MCF 10A (cell line): ENCODE results near the gene REEP6. TPM values are rescaled to one million over a fixed set of nuclear protein-coding genes. Genes with fewer than 3 reads are reported as not detected.

ENCODE experiments used
- BruUV-seq: library from RNA; stranded (reverse); fragments of 400-500 nt; replicated peaks from 2 replicates; lab custom pipeline; 2021; lab: Mats Ljungman, UMichigan
- CTCF ChIA-PET: fragments of 300-600 bp; sonication (Branson Sonifier 250); formaldehyde crosslinking; extraction: SDS; loops from one replicate; lab custom pipeline; 2021; ENCODE audit warnings: antibody characterized with exemption, inconsistent platforms; lab: Yijun Ruan, JAX
- POLR2A ChIA-PET: fragments of 300-600, 350-650 bp; sonication (Branson Sonifier 250); formaldehyde crosslinking; extraction: SDS; loops from one replicate; lab custom pipeline; 2020; ENCODE audit warnings: antibody characterized with exemption, inconsistent platforms; lab: Yijun Ruan, JAX
- DNase-seq: peaks from one replicate; pipeline ENCODE4 v3.0.0-alpha.2; 2018; ENCODE audit not compliant: unreplicated experiment
- H3K27ac Mint-ChIP-seq: one replicate; pipeline ENCODE4 v1.8.0; 2022; ENCODE audit warnings: mild to moderate bottlenecking, low read depth, mixed read lengths; ENCODE audit not compliant: unreplicated experiment
- H3K27me3 Mint-ChIP-seq: one replicate; pipeline ENCODE4 v1.8.0; 2022; ENCODE audit warnings: mixed read lengths; ENCODE audit not compliant: insufficient read depth, unreplicated experiment
- H3K36me3 Mint-ChIP-seq: one replicate; pipeline ENCODE4 v1.8.0; 2022; ENCODE audit warnings: mild to moderate bottlenecking, moderate library complexity, mixed read lengths; ENCODE audit not compliant: insufficient read depth, unreplicated experiment
- H3K4me1 Mint-ChIP-seq: one replicate; pipeline ENCODE4 v1.8.0; 2022; ENCODE audit warnings: mixed read lengths; ENCODE audit not compliant: insufficient read depth, unreplicated experiment
- H3K4me3 Mint-ChIP-seq: one replicate; pipeline ENCODE4 v1.8.0; 2022; ENCODE audit warnings: mild to moderate bottlenecking, moderate library complexity, mixed read lengths; ENCODE audit not compliant: unreplicated experiment
- H3K9me3 Mint-ChIP-seq: one replicate; pipeline ENCODE4 v1.8.0; 2022; ENCODE audit warnings: mixed read lengths; ENCODE audit not compliant: unreplicated experiment
- intact Hi-C: fragments of 100-400 bp; cut with micrococcal nuclease; formaldehyde crosslinking; loops from 2 replicates; pipeline ENCODE4 v1.14.1; 2022
- total RNA-seq: library from RNA; stranded (reverse); gene quantifications from 2 replicates; pipeline ENCODE4 v1.2.3, GENCODE V29; 2022
- TF ChIP-seq, protein P1 (sequence below): fragments of 200-600 bp; IDR thresholded peaks from one replicate; pipeline ENCODE4 v1.8.0; 2022; ENCODE audit warnings: antibody characterized with exemption, mild to moderate bottlenecking; ENCODE audit not compliant: unreplicated experiment

Gene REEP6
- total RNA-seq, 1 experiment from 2014 or later, result 3.8 TPM

DNA sequence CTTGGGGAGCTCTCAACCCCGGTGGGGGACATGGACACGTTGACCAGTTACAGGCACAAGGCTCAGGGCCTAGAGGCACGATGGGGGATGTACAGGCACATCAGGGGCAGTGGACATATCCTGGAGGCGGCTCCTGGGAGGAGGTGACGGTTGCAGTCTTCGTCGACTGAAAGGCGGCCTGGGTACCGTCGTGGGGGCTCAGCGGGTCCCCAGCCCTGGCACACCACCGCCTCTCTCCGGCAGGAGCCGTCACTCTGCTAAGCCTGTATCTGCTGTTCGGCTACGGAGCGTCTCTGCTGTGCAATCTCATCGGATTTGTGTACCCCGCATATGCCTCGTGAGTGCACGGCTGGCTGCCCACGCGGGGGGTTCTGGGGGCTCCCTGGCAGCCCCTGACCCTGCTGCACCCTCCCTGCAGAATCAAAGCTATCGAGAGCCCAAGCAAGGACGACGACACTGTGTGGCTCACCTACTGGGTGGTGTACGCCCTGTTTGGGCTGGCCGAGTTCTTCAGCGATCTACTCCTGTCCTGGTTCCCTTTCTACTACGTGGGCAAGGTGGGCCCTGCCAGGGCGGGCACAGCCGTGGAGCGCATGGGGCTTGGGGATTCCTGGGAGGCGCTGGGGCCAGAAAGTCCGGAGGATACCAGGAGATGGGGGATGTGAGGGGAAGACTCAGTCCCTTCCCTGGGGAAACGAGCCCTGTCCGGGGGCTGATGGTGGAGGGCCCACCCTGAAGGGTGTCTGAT lies 4.2 kb downstream of the REEP6 start:
- POLR2A ChIA-PET, result no interaction called here
- no peaks in the 10 kb centered on the region for H3K9me3 Mint-ChIP-seq
- intact Hi-C loops, result no loop called here
- H3K36me3 Mint-ChIP-seq, result no peaks in the 10 kb centered on the region
- H3K27ac Mint-ChIP-seq, result no peak overlapping the region
- BruUV-seq, result no TSS peak
- CTCF ChIA-PET, result no interaction called here
- no peak for DNase-seq
- H3K4me3 Mint-ChIP-seq, result no peak overlapping the region
- peaks cover 7% of the 10 kb centered on the region for H3K4me1 Mint-ChIP-seq
- no peaks in the 10 kb centered on the region for H3K27me3 Mint-ChIP-seq
- TF ChIP-seq, protein P1, sequence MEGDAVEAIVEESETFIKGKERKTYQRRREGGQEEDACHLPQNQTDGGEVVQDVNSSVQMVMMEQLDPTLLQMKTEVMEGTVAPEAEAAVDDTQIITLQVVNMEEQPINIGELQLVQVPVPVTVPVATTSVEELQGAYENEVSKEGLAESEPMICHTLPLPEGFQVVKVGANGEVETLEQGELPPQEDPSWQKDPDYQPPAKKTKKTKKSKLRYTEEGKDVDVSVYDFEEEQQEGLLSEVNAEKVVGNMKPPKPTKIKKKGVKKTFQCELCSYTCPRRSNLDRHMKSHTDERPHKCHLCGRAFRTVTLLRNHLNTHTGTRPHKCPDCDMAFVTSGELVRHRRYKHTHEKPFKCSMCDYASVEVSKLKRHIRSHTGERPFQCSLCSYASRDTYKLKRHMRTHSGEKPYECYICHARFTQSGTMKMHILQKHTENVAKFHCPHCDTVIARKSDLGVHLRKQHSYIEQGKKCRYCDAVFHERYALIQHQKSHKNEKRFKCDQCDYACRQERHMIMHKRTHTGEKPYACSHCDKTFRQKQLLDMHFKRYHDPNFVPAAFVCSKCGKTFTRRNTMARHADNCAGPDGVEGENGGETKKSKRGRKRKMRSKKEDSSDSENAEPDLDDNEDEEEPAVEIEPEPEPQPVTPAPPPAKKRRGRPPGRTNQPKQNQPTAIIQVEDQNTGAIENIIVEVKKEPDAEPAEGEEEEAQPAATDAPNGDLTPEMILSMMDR, result no peak

DNA sequence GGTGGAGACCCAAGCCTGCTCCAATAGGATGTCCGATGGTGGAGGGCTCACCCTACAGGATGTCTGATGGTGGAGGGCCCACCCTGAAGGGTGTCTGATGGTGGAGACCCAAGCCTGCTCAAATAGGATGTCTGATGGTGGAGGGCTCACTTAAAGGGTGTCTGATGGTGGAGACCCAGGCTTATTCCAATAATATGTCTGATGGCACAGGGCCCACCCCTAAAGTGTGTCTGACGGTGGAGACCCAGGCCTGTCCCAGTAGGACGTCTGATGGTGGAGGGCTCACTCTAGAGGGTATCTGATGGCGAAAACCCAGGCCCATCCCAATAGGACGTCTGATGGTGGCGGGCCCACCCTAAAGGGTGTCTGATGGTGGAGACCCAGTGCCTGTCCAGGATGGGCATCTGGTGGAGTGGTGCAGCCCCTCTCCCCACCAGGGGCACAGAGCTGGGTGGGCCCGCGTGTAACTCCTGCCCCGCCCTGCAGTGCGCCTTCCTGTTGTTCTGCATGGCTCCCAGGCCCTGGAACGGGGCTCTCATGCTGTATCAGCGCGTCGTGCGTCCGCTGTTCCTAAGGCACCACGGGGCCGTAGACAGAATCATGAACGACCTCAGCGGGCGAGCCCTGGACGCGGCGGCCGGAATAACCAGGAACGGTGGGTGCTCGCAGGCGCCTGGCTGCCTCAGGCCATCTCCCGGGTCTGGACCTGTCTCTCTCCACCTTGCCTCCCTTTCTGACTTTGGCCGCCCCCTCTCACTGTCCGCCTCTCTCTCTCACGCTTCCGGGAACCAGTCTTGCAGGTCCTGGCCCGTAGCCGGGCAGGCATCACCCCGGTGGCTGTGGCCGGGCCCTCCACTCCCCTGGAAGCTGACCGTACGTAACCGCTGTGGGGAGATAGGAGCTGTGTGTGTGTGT lies 5.1 kb downstream of the REEP6 start:
- Mint-ChIP-seq H3K27ac (no peak overlapping the region), H3K36me3 (no peaks in the 10 kb centered on the region), H3K27me3 (no peaks in the 10 kb centered on the region), H3K4me1 (peaks cover 7% of the 10 kb centered on the region), H3K9me3 (no peaks in the 10 kb centered on the region), H3K4me3 (no peak overlapping the region)
- ChIA-PET CTCF (no interaction called here), POLR2A (no interaction called here)
- intact Hi-C loops, result no loop called here
- TF ChIP-seq, protein P1, result no peak
- BruUV-seq, result no TSS peak
- DNase-seq, result no peak

GRCh38 chr19:1496714-1497577 lies 6.0 kb downstream of the REEP6 start:
- Mint-ChIP-seq H3K4me3 (no peak overlapping the region), H3K9me3 (no peaks in the 10 kb centered on the region), H3K27ac (no peak overlapping the region), H3K27me3 (no peaks in the 10 kb centered on the region), H3K36me3 (no peaks in the 10 kb centered on the region), H3K4me1 (peaks cover 3% of the 10 kb centered on the region)
- ChIA-PET POLR2A (no interaction called here), CTCF (no interaction called here)
- no peak for DNase-seq
- TF ChIP-seq, protein P1, result no peak
- intact Hi-C loops, result no loop called here
- no TSS peak for BruUV-seq
